ENCODE results near the gene GPR171. TPM values are rescaled to one million over a fixed set of nuclear protein-coding genes. Genes with fewer than 3 reads are reported as not detected.
A peak's percentile ranks its signal among the peaks of the same experiment; 100 is the strongest.

The GPR171 gene
- total and polyA plus RNA-seq, 5 donors: 0.20 to 0.50 (median 0.36) TPM; not detected in 1

- Histone ChIP-seq H3K4me1 (ENCODE audit: control insufficient read depth, insufficient read depth, low read length) (no peaks in the 10 kb centered on the region), H3K4me3 (ENCODE audit: low read length) (no peak overlapping the region), H3K9me3 (ENCODE audit: control insufficient read depth, low read length) (no peaks in the 10 kb centered on the region), H3K27me3 (ENCODE audit: control insufficient read depth, insufficient read depth) (no peaks in the 10 kb centered on the region), H3K27ac (ENCODE audit: low read length) (no peak overlapping the region)
- ATAC-seq: peak in 1 of 2 donors; percentile 52
- 33% methylated on average over 3 of the region's 3 CpGs for WGBS
- DNase-seq: no peak
- intact Hi-C loops (cut with DNase I): no loop called here
Observed at GRCh38 chr3:151156618-151157216, 46.3 kb downstream of the GPR171 start.

DNA sequence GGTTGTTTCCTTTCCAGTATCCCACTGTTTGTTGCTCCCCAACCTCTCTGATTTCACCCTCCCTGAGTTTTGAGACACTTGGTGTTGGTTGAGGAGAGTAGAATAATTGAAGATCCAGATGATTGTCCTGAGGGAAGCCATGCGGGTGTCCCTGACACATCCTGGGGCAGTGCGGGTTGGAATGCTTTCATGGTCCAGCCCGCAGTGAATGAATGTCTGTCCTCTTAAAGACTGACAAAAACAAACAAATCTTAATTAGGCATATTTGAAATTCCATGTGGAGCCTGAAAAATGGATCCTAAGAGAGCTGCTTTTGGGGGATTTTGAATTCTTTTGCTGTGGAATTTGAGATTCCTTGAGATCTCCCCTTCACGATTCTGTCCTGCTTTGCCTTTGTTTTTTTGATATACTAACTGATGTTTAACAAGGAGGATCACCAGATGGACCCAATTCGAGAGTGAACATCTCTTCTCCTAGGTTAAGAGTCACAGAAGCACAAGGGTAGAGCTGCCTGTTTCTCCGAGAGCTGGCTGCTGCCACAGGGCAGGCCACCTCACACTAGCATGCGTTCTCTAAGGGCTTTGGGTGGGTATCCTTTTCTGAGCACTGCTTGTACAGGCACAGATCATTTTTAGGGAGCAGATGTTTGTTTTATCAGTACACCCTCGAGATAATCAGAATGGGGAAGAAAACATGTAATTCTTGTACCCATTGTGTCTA, 47.4 kb downstream of the GPR171 start:
- ATAC-seq (no peak), DNase-seq (no peak)
- 70% methylated on average over 8 of the region's 8 CpGs for WGBS
- Histone ChIP-seq H3K27ac (ENCODE audit: low read length) (no peak overlapping the region), H3K4me3 (ENCODE audit: low read length) (no peak overlapping the region), H3K27me3 (ENCODE audit: control insufficient read depth, insufficient read depth) (no peaks in the 10 kb centered on the region), H3K9me3 (ENCODE audit: control insufficient read depth, low read length) (no peaks in the 10 kb centered on the region), H3K4me1 (ENCODE audit: control insufficient read depth, insufficient read depth, low read length) (no peaks in the 10 kb centered on the region)
- intact Hi-C loops (cut with DNase I): no loop called here

GRCh38 chr3:151154566-151154965, 48.5 kb downstream of the GPR171 start:
- Histone ChIP-seq H3K27ac (ENCODE audit: low read length) (no peak overlapping the region), H3K4me1 (ENCODE audit: control insufficient read depth, insufficient read depth, low read length) (no peaks in the 10 kb centered on the region), H3K27me3 (ENCODE audit: control insufficient read depth, insufficient read depth) (no peaks in the 10 kb centered on the region), H3K9me3 (ENCODE audit: control insufficient read depth, low read length) (no peaks in the 10 kb centered on the region), H3K4me3 (ENCODE audit: low read length) (no peak overlapping the region)
- intact Hi-C loops (cut with DNase I): no loop called here
- ATAC-seq: no peak
- WGBS: 89% methylated on average over 6 of the region's 6 CpGs
- no peak for DNase-seq

DNA sequence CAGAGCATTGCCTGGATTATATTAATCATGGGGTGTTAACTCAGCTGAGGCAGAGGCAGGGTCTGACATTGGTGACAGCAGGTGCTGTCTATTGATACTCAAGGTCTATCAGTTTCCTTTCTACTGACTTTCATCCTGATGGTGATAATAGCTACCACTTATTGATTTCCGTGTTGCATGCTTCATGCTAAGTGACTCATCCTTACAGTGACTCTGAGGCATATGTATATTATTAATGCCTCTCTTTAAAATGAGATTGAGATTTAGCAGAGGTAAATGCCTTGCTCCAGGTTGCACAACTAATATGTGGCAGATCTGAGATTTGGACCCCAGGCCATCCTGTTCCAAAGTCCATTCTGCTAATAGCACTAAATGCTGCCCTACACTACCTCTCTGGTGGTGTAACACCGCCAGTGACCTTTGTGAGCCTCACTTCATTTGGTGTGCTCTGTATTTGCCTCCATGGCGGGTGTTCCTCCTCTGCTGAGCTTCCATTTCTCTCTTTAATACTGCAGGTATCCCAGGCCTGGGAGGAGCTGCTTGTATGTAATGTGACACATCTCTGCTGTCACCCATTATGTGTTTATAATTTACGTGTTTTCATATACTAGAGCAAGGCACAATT, 50.4 kb downstream of the GPR171 start:
- no peaks in the 10 kb centered on the region for H3K27me3 ChIP-seq (ENCODE audit: control insufficient read depth, insufficient read depth)
- WGBS: 96% methylated on average over 4 of the region's 4 CpGs
- no peaks in the 10 kb centered on the region for H3K4me1 ChIP-seq (ENCODE audit: control insufficient read depth, insufficient read depth, low read length)
- H3K27ac ChIP-seq (ENCODE audit: low read length): no peak overlapping the region
- H3K4me3 ChIP-seq (ENCODE audit: low read length): no peak overlapping the region
- no peaks in the 10 kb centered on the region for H3K9me3 ChIP-seq (ENCODE audit: control insufficient read depth, low read length)
- no peak for ATAC-seq
- no peak for DNase-seq
- intact Hi-C loops (cut with DNase I): no loop called here

Other genes starting within 250 kb of the GPR171 start
- gene CLRN1, start 230.5 kb downstream of the GPR171 start, total RNA-seq: not detected
- not detected for gene CLRN1, start 230.5 kb downstream of the GPR171 start, polyA plus RNA-seq
- 1 to 10 TPM in 1 of 4 donors, under 1 TPM in 3; 0.65 to 1.2 (median 0.77) TPM for gene MED12L, start 117.6 kb downstream of the GPR171 start, total RNA-seq
- 0.25 TPM for gene MED12L, start 117.6 kb downstream of the GPR171 start, polyA plus RNA-seq
- gene P2RY14, start 75.3 kb upstream of the GPR171 start, total RNA-seq: 1 to 10 TPM in 3 of 4 donors, under 1 TPM in 1; 0.39 to 1.3 (median 1.2) TPM
- 1.9 TPM for gene P2RY14, start 75.3 kb upstream of the GPR171 start, polyA plus RNA-seq
- gene GPR87, start 113.6 kb upstream of the GPR171 start, total RNA-seq: not detected
- gene GPR87, start 113.6 kb upstream of the GPR171 start, polyA plus RNA-seq: not detected
- 1 to 10 TPM; 1.2 to 2.1 (median 1.5) TPM for gene P2RY13, start 126.3 kb upstream of the GPR171 start, total RNA-seq
- gene P2RY13, start 126.3 kb upstream of the GPR171 start, polyA plus RNA-seq: 0.29 TPM
- 1 to 10 TPM; 1.3 to 4.0 (median 1.4) TPM for gene P2RY12, start 181.5 kb upstream of the GPR171 start, total RNA-seq
- gene P2RY12, start 181.5 kb upstream of the GPR171 start, polyA plus RNA-seq: 1.2 TPM